HG02623 (cell line): ENCODE results near the gene TTC27.
"Not testable (repeated sequence)": the region's sequence is repeated elsewhere in the genome, so short reads cannot be mapped to it uniquely, and the experiment has no call there.

Source experiments
- ATAC-seq: cut with Tn5 transposase; IDR thresholded peaks from one replicate; pipeline ENCODE4 v1.9.1; 2021; ENCODE audit warnings: moderate library complexity; ENCODE audit not compliant: unreplicated experiment

TTC27 gene

GRCh38 chr2:32627814-32628579 lies at the start of gene TTC27:
Gene TTC27 (plus strand): TSS chr2:32628050. CDS start chr2:32628293, 243 bp downstream.
- peak; percentile 100 for ATAC-seq

- no peak for ATAC-seq
These were observed 36.0 kb upstream of the TTC27 start for GRCh38 chr2:32591669-32592463.

- ATAC-seq: no peak
These were observed 33.3 kb upstream of the TTC27 start for GRCh38 chr2:32594573-32594972.

- no peak for ATAC-seq
These were observed 16.5 kb upstream of the TTC27 start for GRCh38 chr2:32611366-32611765.

GRCh38 chr2:32611771-32612170 lies 16.1 kb upstream of the TTC27 start:
- no peak for ATAC-seq

GRCh38 chr2:32614084-32614483 lies 13.8 kb upstream of the TTC27 start:
- no peak for ATAC-seq

GRCh38 chr2:32617599-32618189 lies 10.2 kb upstream of the TTC27 start:
- no peak for ATAC-seq

GRCh38 chr2:32622570-32623310 lies 5.1 kb upstream of the TTC27 start:
- ATAC-seq: no peak

GRCh38 chr2:32623311-32623706 lies 4.5 kb upstream of the TTC27 start:
- ATAC-seq: no peak

- ATAC-seq: no peak
These were observed 3.0 kb upstream of the TTC27 start for GRCh38 chr2:32624812-32625211.

- ATAC-seq: no peak
These were observed 1.1 kb upstream of the TTC27 start for GRCh38 chr2:32626639-32627221.

GRCh38 chr2:32627441-32627813 lies 423 bp upstream of the TTC27 start:
- peak; percentile 29 for ATAC-seq

- ATAC-seq: no peak
These were observed 4.2 kb downstream of the TTC27 start for GRCh38 chr2:32632089-32632488.

- no peak for ATAC-seq
These were observed 5.2 kb downstream of the TTC27 start for GRCh38 chr2:32633040-32633439.

GRCh38 chr2:32638548-32638947 lies 10.7 kb downstream of the TTC27 start:
- ATAC-seq: not testable (repeated sequence)

GRCh38 chr2:32641180-32641579 lies 13.3 kb downstream of the TTC27 start:
- ATAC-seq: no peak

GRCh38 chr2:32647180-32647651 lies 19.4 kb downstream of the TTC27 start:
- no peak for ATAC-seq

- no peak for ATAC-seq
These were observed 24.8 kb downstream of the TTC27 start for GRCh38 chr2:32652555-32653209.

- no peak for ATAC-seq
These were observed 28.2 kb downstream of the TTC27 start for GRCh38 chr2:32656069-32656468.

- ATAC-seq: no peak
These were observed 36.0 kb downstream of the TTC27 start for GRCh38 chr2:32663864-32664263.
